Measurements from ENCODE around the gene MACROH2A2. TPM values are rescaled to one million over a fixed set of nuclear protein-coding genes. Genes with fewer than 3 reads are reported as not detected.
"Not testable (repeated sequence)": the region's sequence is repeated elsewhere in the genome, so short reads cannot be mapped to it uniquely, and the experiment has no call there.

Gene MACROH2A2
- total and polyA plus RNA-seq, 2 donors from 2014 or later, result 16.8 to 21.7 TPM

GRCh38 chr10:70038923-70039322 lies 13.7 kb upstream of the MACROH2A2 start:
- DNase-seq, result no peak
- Histone ChIP-seq H3K27ac (ENCODE audit: low read depth in 2 of 2, low read length in 2 of 2) (no peak overlapping the region), H3K27me3 (ENCODE audit: control insufficient read depth, insufficient read depth, low read length) (no peaks in the 10 kb centered on the region), H3K4me3 (ENCODE audit: low read length in 3 of 3) (no peak overlapping the region), H3K9ac (ENCODE audit: low read length in 3 of 3) (no peak overlapping the region), H3K9me3 (ENCODE audit: control insufficient read depth in 2 of 3, insufficient read depth in 1 of 3, low read length in 3 of 3) (peaks cover 0 to 4% (median 0%) of the 10 kb centered on the region in 3 donors), H3K4me1 (ENCODE audit: control insufficient read depth in 2 of 3, insufficient read depth in 2 of 3, low read depth in 1 of 3, low read length in 3 of 3) (no peaks in the 10 kb centered on the region), H3K36me3 (ENCODE audit: control insufficient read depth in 2 of 3, insufficient read depth in 3 of 3, low read length in 3 of 3) (no peaks in the 10 kb centered on the region)
- TF ChIP-seq CTCF (IDR thresholded peaks at IDR 0.05; ENCODE audit: borderline replicate concordance, extremely low read depth, insufficient read depth), result no peak
- FAIRE-seq, result no peak
- intact Hi-C loops (cut with DNase I), result no loop called here

GRCh38 chr10:70041016-70041415 lies 11.6 kb upstream of the MACROH2A2 start:
- intact Hi-C loops (cut with DNase I), result no loop called here
- Histone ChIP-seq H3K27me3 (ENCODE audit: control insufficient read depth, insufficient read depth, low read length) (no peaks in the 10 kb centered on the region), H3K9me3 (ENCODE audit: control insufficient read depth in 2 of 3, insufficient read depth in 1 of 3, low read length in 3 of 3) (peaks cover 0 to 4% (median 0%) of the 10 kb centered on the region in 3 donors), H3K9ac (ENCODE audit: low read length in 3 of 3) (no peak overlapping the region), H3K4me1 (ENCODE audit: control insufficient read depth in 2 of 3, insufficient read depth in 2 of 3, low read depth in 1 of 3, low read length in 3 of 3) (no peaks in the 10 kb centered on the region), H3K36me3 (ENCODE audit: control insufficient read depth in 2 of 3, insufficient read depth in 3 of 3, low read length in 3 of 3) (no peaks in the 10 kb centered on the region), H3K27ac (ENCODE audit: low read depth in 2 of 2, low read length in 2 of 2) (no peak overlapping the region), H3K4me3 (ENCODE audit: low read length in 3 of 3) (no peak overlapping the region)
- no peak for TF ChIP-seq CTCF (IDR thresholded peaks at IDR 0.05; ENCODE audit: borderline replicate concordance, extremely low read depth, insufficient read depth)
- no peak for FAIRE-seq
- DNase-seq, result no peak

- H3K27me3 ChIP-seq (ENCODE audit: control insufficient read depth, insufficient read depth, low read length); H3K27ac ChIP-seq (ENCODE audit: low read depth in 2 of 2, low read length in 2 of 2); H3K4me1 ChIP-seq (ENCODE audit: control insufficient read depth in 2 of 3, insufficient read depth in 2 of 3, low read depth in 1 of 3, low read length in 3 of 3); DNase-seq; H3K9me3 ChIP-seq (ENCODE audit: control insufficient read depth in 2 of 3, insufficient read depth in 1 of 3, low read length in 3 of 3); H3K36me3 ChIP-seq (ENCODE audit: control insufficient read depth in 2 of 3, insufficient read depth in 3 of 3, low read length in 3 of 3); FAIRE-seq; H3K4me3 ChIP-seq (ENCODE audit: low read length in 3 of 3); H3K9ac ChIP-seq (ENCODE audit: low read length in 3 of 3); intact Hi-C loops (cut with DNase I): not testable (repeated sequence)
Measured at GRCh38 chr10:70041739-70042138, 10.9 kb upstream of the MACROH2A2 start.

GRCh38 chr10:70047066-70047465 lies 5.6 kb upstream of the MACROH2A2 start:
- H3K27ac ChIP-seq (ENCODE audit: low read depth in 2 of 2, low read length in 2 of 2); intact Hi-C loops (cut with DNase I); DNase-seq; H3K4me1 ChIP-seq (ENCODE audit: control insufficient read depth in 2 of 3, insufficient read depth in 2 of 3, low read depth in 1 of 3, low read length in 3 of 3); H3K4me3 ChIP-seq (ENCODE audit: low read length in 3 of 3); H3K36me3 ChIP-seq (ENCODE audit: control insufficient read depth in 2 of 3, insufficient read depth in 3 of 3, low read length in 3 of 3); H3K9me3 ChIP-seq (ENCODE audit: control insufficient read depth in 2 of 3, insufficient read depth in 1 of 3, low read length in 3 of 3); FAIRE-seq; H3K27me3 ChIP-seq (ENCODE audit: control insufficient read depth, insufficient read depth, low read length); H3K9ac ChIP-seq (ENCODE audit: low read length in 3 of 3): not testable (repeated sequence)
